Vagina (tissue), 2 donors: ENCODE measurements around the gene NOXA1. TPM values are rescaled to one million over a fixed set of nuclear protein-coding genes. Genes with fewer than 3 reads are reported as not detected.

Source experiments
- DNase-seq, 2 donors: peaks; one replicate each; pipeline ENCODE4 v3.0.0-alpha.2; 2017; ENCODE audit errors: extremely low spot score in 2 of 2
- H3K27ac ChIP-seq: fragments of 200-600 bp; sonication (generic); one replicate; pipeline ENCODE4 v1.5.1; 2019
- H3K27me3 ChIP-seq: fragments of 200-600 bp; sonication (generic); one replicate; pipeline ENCODE4 v1.5.1; 2019
- H3K36me3 ChIP-seq, 2 donors: fragments of 200-600 bp; sonication (generic); one replicate each; pipeline ENCODE4 v1.5.1; 2017 to 2019
- H3K4me1 ChIP-seq: fragments of 200-600 bp; sonication (generic); one replicate; pipeline ENCODE4 v1.5.1; 2019
- H3K4me3 ChIP-seq, 2 donors: fragments of 200-600 bp; sonication (generic); 1 replicate in 1 of 2; 2 replicates in 1 of 2; pipeline ENCODE4 v1.5.1; 2016 to 2019
- H3K9me3 ChIP-seq: fragments of 200-600 bp; sonication (generic); one replicate; pipeline ENCODE4 v1.5.1; 2019
- CTCF ChIP-seq, 3 experiments: fragments of 450-650 bp in 2 of 3; fragments of 200-600 bp in 1 of 3; sonication (generic) in 1 of 3; IDR thresholded peaks; one replicate each; pipeline ENCODE4 v1.5.1; 2017 to 2019; ENCODE audit warnings: antibody characterized with exemption in 3 of 3, mild to moderate bottlenecking in 2 of 3, moderate library complexity in 2 of 3
- POLR2A ChIP-seq, 2 donors: fragments of 450-650 bp; IDR thresholded peaks; one replicate each; pipeline ENCODE4 v1.6.1; 2017; ENCODE audit warnings: antibody characterized with exemption in 2 of 2, mild to moderate bottlenecking in 2 of 2, moderate library complexity in 2 of 2
- POLR2AphosphoS5 ChIP-seq, 2 donors: sonication (generic); formaldehyde crosslinking; IDR thresholded peaks; one replicate each; pipeline ENCODE4 v1.9.0; 2017; ENCODE audit warnings: antibody characterized with exemption in 2 of 2, mild to moderate bottlenecking in 2 of 2, low read depth in 1 of 2; ENCODE audit not compliant: insufficient read depth in 1 of 2
- intact Hi-C: fragments of 100-400 bp; cut with DNase I; formaldehyde crosslinking; loops from one replicate; pipeline ENCODE4 v1.15.1; 2023
- total RNA-seq: library from RNA; depleted of rRNA; stranded (reverse); fragments of >200 nt; gene quantifications from one replicate; pipeline ENCODE4 v1.2.3, GENCODE V29; 2016

NOXA1 gene
- total RNA-seq, 1 donor from 2014 or later: 2.9 TPM

GRCh38 chr9:137476856-137477255 is 53.7 kb downstream of the NOXA1 start:
- DNase-seq: no peak
- H3K4me3 ChIP-seq: no peak overlapping the region
- intact Hi-C loops: no loop called here
- H3K9me3 ChIP-seq: peaks cover 7% of the 10 kb centered on the region
- H3K27ac ChIP-seq: no peak overlapping the region
- no peak for TF ChIP-seq CTCF (IDR thresholded peaks at IDR 0.05)
- H3K4me1 ChIP-seq: peaks cover 2% of the 10 kb centered on the region
- no peaks in the 10 kb centered on the region for H3K27me3 ChIP-seq
- H3K36me3 ChIP-seq: no peaks in the 10 kb centered on the region

- Histone ChIP-seq H3K4me3 (no peak overlapping the region), H3K9me3 (peaks cover 7% of the 10 kb centered on the region), H3K4me1 (peaks cover 10% of the 10 kb centered on the region), H3K36me3 (no peaks in the 10 kb centered on the region), H3K27me3 (no peaks in the 10 kb centered on the region), H3K27ac (no peak overlapping the region)
- TF ChIP-seq POLR2AphosphoS5 (IDR thresholded peaks at IDR 0.05; ENCODE audit: insufficient read depth in 1 of 2, low read depth in 1 of 2) (no peak), POLR2A (IDR thresholded peaks at IDR 0.05) (no peak), CTCF (IDR thresholded peaks at IDR 0.05) (no peak)
- DNase-seq: no peak
- intact Hi-C loops: no loop called here
Measured at GRCh38 chr9:137477778-137478612, 54.8 kb downstream of the NOXA1 start.

GRCh38 chr9:137478613-137478961 is 55.4 kb downstream of the NOXA1 start:
- Histone ChIP-seq H3K4me3 (no peak overlapping the region), H3K36me3 (no peaks in the 10 kb centered on the region), H3K27ac (no peak overlapping the region), H3K27me3 (no peaks in the 10 kb centered on the region), H3K4me1 (peaks cover 10% of the 10 kb centered on the region), H3K9me3 (peaks cover 7% of the 10 kb centered on the region)
- no peak for TF ChIP-seq POLR2AphosphoS5 (IDR thresholded peaks at IDR 0.05; ENCODE audit: insufficient read depth in 1 of 2, low read depth in 1 of 2)
- no peak for TF ChIP-seq CTCF (IDR thresholded peaks at IDR 0.05)
- TF ChIP-seq POLR2A (IDR thresholded peaks at IDR 0.05): no peak
- DNase-seq: no peak
- intact Hi-C loops: no loop called here

GRCh38 chr9:137478962-137479861 is 56.0 kb downstream of the NOXA1 start:
- Histone ChIP-seq H3K4me1 (peaks cover 10% of the 10 kb centered on the region), H3K9me3 (peaks cover 7% of the 10 kb centered on the region), H3K4me3 (no peak overlapping the region), H3K27ac (no peak overlapping the region), H3K36me3 (no peaks in the 10 kb centered on the region), H3K27me3 (no peaks in the 10 kb centered on the region)
- no peak for DNase-seq
- TF ChIP-seq POLR2AphosphoS5 (IDR thresholded peaks at IDR 0.05; ENCODE audit: insufficient read depth in 1 of 2, low read depth in 1 of 2) (no peak), CTCF (IDR thresholded peaks at IDR 0.05) (no peak), POLR2A (IDR thresholded peaks at IDR 0.05) (no peak)
- intact Hi-C loops: no loop called here
